Testis (tissue), 2 donors: Measurements from ENCODE around the gene RASGRF2.

ENCODE experiments used
- POLR2A ChIP-seq: fragments of 450-650 bp; IDR thresholded peaks from one replicate; pipeline ENCODE4 v1.6.1; 2017; ENCODE audit warnings: antibody characterized with exemption, mild to moderate bottlenecking, moderate library complexity
- TF ChIP-seq, protein P1 (sequence below), 3 experiments: fragments of 450-650 bp in 2 of 3; fragments of 200-600 bp in 1 of 3; sonication (generic) in 1 of 3; IDR thresholded peaks; one replicate each; pipeline ENCODE4 v1.5.1; 2016 to 2019; ENCODE audit warnings: antibody characterized with exemption in 3 of 3, mild to moderate bottlenecking in 2 of 3, moderate library complexity in 1 of 3

DNA sequence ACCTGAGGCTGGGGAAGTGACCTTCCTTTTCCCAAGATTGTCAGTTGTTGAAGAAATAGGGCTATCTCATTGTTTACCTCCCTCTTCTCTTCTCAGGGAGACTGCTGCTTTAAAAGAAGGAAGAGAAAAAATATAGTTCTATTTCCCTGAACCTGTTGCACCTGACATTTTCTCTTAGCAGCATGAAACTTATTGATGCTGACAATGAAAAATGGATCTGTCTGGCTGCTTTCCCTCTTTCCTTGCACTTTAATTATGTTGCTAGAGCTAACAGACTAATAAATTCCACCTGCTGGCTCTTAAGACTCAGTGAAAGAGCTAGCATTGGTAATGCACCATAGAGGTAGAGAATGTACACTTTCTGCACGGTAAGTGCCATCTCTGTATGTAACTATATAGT is 266.8 kb downstream of the RASGRF2 start:
- TF ChIP-seq, protein P1, sequence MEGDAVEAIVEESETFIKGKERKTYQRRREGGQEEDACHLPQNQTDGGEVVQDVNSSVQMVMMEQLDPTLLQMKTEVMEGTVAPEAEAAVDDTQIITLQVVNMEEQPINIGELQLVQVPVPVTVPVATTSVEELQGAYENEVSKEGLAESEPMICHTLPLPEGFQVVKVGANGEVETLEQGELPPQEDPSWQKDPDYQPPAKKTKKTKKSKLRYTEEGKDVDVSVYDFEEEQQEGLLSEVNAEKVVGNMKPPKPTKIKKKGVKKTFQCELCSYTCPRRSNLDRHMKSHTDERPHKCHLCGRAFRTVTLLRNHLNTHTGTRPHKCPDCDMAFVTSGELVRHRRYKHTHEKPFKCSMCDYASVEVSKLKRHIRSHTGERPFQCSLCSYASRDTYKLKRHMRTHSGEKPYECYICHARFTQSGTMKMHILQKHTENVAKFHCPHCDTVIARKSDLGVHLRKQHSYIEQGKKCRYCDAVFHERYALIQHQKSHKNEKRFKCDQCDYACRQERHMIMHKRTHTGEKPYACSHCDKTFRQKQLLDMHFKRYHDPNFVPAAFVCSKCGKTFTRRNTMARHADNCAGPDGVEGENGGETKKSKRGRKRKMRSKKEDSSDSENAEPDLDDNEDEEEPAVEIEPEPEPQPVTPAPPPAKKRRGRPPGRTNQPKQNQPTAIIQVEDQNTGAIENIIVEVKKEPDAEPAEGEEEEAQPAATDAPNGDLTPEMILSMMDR (IDR thresholded peaks at IDR 0.05), result no peak
- no peak for TF ChIP-seq POLR2A
